ENCODE data around the gene ZSWIM5.

DNA sequence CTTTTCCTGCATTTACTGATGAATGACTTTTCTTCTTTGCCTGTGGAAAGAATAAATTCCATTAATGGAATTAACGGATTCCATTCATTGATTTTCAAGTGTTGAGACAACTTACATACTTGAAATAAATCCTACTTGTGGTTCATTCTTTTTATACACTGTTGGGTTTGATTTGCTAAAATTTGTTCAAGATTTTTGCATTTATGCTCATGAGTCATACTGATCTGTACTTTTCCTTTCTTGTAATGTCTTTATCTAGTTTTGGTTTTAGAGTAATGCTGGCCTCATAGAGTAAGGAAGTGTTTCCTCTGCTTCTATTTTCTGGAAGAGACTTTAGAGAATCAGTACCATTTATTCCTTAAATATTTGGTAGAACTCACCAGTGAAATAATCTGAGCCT is 180.0 kb downstream of the ZSWIM5 start:
- TF ChIP-seq CTCF (IDR thresholded peaks at IDR 0.05 in 4 of 5, conservative IDR thresholded peaks at IDR 0.05 in 1 of 5) (no peak), POLR2A (IDR thresholded peaks at IDR 0.05) (no peak)

Data from gastrocnemius medialis (tissue), 4 donors.